ENCODE results near the gene COL5A1. TPM values are rescaled to one million over a fixed set of nuclear protein-coding genes. Genes with fewer than 3 reads are reported as not detected.
"Not testable (repeated sequence)": the region's sequence is repeated elsewhere in the genome, so short reads cannot be mapped to it uniquely, and the experiment has no call there.

Gene COL5A1
- total RNA-seq, 1 donor from 2014 or later, result 2.9 TPM

GRCh38 chr9:134653259-134654009 lies 11.8 kb downstream of the COL5A1 start:
- FAIRE-seq (no peak), DNase-seq (ENCODE audit: low spot score in 2 of 2) (no peak)

DNA sequence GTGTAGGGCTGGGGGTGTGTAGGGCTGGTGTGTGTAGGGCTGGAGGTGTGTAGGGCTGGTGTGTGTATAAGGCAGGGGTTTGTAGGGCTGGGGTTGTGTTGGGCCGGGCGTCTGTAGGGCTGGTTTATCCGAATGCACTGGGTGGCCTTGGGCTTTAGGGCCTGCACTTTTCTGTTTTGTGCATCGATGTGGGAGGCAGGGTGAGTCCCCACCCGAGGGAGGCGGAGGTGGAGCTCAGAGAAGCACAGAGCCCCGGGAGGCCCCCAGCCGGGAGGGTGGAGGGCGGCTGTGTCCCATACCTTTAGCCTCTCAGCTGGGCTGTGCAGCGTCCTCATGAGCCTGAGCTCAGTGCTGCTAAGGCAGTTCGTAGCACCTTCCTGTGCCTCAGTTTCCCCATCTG lies 13.5 kb downstream of the COL5A1 start:
- FAIRE-seq, result no peak
- no peak for DNase-seq (ENCODE audit: low spot score in 2 of 2)

GRCh38 chr9:134655586-134656333 lies 14.2 kb downstream of the COL5A1 start:
- DNase-seq (ENCODE audit: low spot score in 2 of 2) (no peak), FAIRE-seq (no peak)

DNA sequence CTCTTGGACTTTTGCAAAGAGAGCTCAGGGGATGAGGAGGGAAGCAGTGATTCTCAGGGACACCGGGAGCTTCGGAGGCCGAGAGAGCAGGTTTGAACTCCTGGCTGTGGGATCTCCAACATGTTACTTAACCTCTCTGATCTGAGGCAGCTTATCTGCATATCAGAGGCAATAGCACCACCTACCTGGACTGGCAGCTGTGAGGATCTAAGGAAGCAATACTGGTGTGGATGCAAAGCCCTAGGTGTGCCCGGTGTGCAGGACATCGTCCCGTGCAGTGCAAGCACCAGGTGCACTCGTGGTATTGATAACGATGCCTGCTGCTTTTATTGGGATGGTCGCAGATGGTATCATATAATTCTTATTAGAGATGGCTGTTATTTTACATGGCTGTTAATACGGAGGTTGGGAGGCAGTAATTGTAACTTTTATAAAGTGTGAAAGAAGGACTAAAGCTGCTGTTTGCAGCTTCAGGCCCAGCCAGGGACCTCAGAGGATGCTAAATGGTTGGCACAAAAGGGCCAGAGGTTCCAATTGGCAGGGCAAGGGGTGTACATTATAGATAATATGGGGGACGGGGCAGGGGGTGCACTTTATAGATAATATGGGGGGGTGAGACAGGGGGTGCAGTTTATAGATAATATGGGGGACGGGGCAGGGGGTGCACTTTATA lies 14.9 kb downstream of the COL5A1 start:
- no peak for DNase-seq (ENCODE audit: low spot score in 2 of 2)
- no peak for FAIRE-seq

GRCh38 chr9:134657666-134658377 lies 16.2 kb downstream of the COL5A1 start:
- FAIRE-seq (no peak), DNase-seq (ENCODE audit: low spot score in 2 of 2) (no peak)

- no peak for DNase-seq (ENCODE audit: low spot score in 2 of 2)
- no peak for FAIRE-seq
Observed at GRCh38 chr9:134658378-134658955, 16.9 kb downstream of the COL5A1 start.

DNA sequence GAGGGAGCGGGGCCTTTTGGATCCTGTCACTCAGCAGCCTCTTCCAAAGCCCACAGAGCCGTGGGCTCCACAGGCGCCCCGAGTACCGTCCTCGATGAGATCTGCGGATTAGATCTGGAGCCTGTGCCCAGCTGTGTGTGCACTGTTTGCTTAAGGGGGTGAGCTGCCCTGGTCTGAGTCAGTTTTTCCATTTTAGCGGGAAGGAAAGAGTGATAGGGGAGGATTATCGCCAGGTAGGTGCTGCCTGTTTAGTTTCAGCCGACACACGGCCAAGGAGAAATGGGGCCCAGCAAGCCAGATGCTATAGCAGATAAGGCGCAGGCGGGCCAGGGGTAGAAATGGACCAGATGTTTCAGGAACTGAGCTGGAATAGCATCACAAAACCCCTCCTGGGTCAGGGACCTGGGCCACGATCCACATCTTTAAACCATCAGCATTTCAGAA lies 18.1 kb downstream of the COL5A1 start:
- FAIRE-seq, result no peak

GRCh38 chr9:134660407-134660806 lies 18.8 kb downstream of the COL5A1 start:
- no peak for DNase-seq (ENCODE audit: low spot score in 2 of 2)
- FAIRE-seq, result no peak

More for the DNA sequence above, 18.1 kb downstream of the COL5A1 start:
- no peak for DNase-seq (ENCODE audit: low spot score in 2 of 2)

- FAIRE-seq (no peak), DNase-seq (ENCODE audit: low spot score in 2 of 2) (no peak)
Observed at GRCh38 chr9:134661299-134661698, 19.7 kb downstream of the COL5A1 start.

DNA sequence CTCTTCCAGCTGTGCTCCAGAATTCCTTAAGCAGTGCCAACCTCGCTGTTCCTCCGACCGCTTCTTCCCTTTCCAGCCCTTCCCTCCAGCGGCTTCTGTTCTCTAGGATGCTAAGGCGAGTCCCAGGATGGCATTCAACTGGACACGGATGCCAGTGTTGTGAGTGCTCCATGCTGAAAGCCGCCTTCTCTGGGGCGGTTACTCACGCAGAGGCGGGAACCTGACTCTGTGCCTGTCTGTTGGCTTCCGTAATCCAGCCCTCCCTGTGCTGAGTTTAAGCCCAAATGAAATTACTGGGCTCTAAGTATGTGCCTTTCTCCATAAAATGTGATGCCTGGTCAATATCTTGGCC lies 20.2 kb downstream of the COL5A1 start:
- FAIRE-seq (no peak), DNase-seq (ENCODE audit: low spot score in 2 of 2) (no peak)

DNA sequence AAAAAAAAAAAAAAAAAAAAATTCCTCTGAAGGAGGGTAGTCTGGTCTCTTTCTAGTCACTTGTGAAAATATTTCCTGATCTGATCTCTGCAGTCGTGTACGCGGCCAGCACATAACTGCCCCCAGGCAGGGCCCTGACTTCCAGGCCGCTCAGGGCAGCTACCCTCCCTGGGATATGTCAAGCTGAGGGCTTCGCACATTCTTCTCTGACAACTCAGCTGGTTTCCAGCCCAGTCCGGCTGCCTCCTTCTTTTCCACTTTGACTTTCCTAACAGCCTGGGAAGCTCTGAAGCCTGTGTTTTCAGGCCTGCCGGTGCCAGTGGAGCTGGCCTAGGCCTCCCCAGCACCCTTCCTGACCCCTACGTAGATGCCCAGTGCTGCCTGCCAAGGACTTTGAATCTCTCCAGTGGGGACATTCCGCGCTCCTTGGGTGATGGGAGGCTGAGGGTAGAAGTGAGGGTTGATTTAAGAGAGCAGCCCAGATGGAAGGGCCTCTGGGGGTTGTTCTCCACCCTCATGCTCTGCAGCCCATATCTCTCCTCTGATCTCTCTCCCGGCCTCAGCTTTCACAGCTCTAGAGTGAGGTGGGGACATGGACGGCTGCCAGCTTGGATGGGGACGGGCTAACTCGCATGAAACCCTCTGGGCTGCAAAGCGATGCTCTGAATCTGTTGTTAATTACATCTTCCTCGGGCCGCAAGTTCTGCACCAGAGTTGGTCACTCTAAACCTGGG lies 20.7 kb downstream of the COL5A1 start:
- DNase-seq (ENCODE audit: low spot score in 2 of 2), result no peak
- no peak for FAIRE-seq

DNA sequence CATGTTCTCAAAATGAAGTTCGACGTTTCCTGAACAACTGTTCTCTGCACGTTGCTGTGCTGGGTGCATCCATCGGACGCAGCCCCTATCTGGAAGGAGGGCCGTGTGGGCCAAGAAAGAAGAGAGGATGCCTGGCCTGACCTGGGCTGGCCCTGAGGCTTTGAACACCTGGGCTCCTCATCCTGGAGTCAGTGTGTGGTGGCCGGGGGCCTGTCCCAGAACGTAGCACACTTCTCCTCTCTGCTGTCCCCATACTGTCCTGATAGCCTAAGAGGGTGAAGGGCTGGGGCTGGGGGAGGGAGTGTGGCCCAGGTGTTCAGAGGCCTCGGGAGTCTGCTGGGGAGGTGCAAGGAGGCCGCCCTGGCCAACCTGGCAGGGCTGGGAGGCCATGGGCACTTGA lies 21.5 kb downstream of the COL5A1 start:
- DNase-seq (ENCODE audit: low spot score in 2 of 2), result no peak
- FAIRE-seq, result no peak

- no peak for DNase-seq (ENCODE audit: low spot score in 2 of 2)
- FAIRE-seq, result no peak
Observed at GRCh38 chr9:134663753-134664415, 22.3 kb downstream of the COL5A1 start.

DNA sequence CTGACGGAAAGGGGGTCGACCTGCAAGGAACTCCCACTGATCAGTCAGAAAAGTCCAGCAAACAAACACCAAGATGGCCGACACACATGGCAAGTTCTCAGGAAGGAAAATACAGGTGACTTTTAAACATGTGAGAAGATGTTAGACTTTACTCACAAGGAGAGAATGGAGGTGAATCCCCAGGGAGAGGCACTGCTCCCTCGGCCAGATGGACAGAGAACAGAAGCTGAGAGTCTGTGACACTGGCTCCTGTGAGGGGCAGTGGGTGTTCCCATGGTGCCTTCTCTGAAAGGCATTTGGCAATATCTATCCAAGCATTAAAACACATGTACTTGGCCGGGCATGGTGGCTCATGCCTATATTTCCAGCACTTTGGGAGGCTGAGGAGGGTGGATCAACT lies 22.8 kb downstream of the COL5A1 start:
- FAIRE-seq, result no peak

GRCh38 chr9:134666208-134666607 lies 24.6 kb downstream of the COL5A1 start:
- FAIRE-seq, result no peak

More for the DNA sequence above, 22.8 kb downstream of the COL5A1 start:
- no peak for DNase-seq (ENCODE audit: low spot score in 2 of 2)

GRCh38 chr9:134666831-134667230 lies 25.2 kb downstream of the COL5A1 start:
- no peak for FAIRE-seq
- no peak for DNase-seq (ENCODE audit: low spot score in 2 of 2)

More at GRCh38 chr9:134666208-134666607, 24.6 kb downstream of the COL5A1 start:
- DNase-seq (ENCODE audit: low spot score in 2 of 2), result no peak

GRCh38 chr9:134668977-134669376 lies 27.4 kb downstream of the COL5A1 start:
- DNase-seq (ENCODE audit: low spot score in 2 of 2); FAIRE-seq: not testable (repeated sequence)

GRCh38 chr9:134669399-134669955 lies 27.9 kb downstream of the COL5A1 start:
- DNase-seq (ENCODE audit: low spot score in 2 of 2) (no peak), FAIRE-seq (no peak)

- FAIRE-seq (no peak), DNase-seq (ENCODE audit: low spot score in 2 of 2) (no peak)
Observed at GRCh38 chr9:134670042-134670525, 28.5 kb downstream of the COL5A1 start.

All from frontal cortex (tissue), 4 donors.